GM21529 (cell line): ENCODE data around the gene FADS2.

Experiments
- ATAC-seq: cut with Tn5 transposase; IDR thresholded peaks from one replicate; pipeline ENCODE4 v1.9.1; 2021; ENCODE audit not compliant: unreplicated experiment

Gene FADS2

DNA sequence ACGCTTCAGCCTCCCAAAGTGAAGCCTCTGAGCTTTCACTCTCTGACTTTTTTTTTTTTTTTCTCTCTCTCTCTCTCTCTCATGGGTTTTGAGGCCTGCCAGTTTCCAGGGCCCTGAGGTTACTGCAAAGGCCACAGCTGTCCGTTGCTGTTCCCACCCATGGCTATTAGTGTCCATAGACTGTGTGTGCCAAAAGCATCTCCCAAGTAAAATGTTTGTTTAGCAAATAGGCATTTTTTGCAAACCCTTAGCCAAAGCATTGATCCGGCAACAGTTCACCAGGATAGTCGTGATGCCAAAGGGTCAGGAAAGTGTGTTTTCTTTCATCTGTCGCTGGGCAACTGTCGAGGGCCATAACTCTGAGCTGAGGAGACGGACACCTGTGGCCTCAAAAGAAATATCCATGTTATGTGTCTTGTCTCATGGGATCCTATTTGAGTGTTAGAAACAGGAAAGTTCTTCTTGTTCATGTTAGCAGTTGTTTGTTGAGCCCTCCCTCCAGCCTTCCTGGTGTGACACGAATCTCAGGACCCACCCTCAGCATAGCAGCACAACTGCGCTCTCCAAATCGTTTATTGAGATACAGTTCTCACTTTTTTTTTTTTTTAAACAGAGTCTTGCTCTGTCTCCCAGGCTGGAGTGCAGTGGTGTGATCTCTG is 18.4 kb downstream of the FADS2 start:
- no peak for ATAC-seq

DNA sequence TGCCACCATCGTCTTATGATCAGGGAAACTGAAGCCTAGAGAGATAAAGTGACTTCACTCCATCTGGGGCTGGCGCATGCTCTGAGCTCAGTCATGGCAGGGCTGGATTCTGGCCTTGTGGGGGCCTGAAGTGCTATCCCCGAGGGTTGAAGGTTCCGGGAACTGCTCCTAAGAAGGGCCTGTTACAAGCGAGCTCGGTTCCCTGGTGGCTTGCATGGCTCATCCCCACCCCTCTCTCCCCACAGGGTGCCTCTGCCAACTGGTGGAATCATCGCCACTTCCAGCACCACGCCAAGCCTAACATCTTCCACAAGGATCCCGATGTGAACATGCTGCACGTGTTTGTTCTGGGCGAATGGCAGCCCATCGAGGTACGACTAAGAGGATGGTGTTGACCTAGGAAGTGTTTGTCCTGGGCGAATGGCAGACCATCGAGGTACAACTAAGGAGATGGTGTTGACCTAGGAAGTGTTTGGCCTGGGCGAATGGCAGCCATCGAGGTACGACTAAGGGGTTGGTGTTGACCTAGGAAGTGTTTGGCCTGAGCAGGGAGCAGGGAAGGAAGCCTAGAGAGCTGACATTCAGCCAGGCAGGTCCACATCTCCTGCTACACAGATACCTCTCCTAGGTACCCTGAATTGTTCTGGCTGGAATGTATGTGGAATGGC is 19.9 kb downstream of the FADS2 start:
- ATAC-seq, result no peak

DNA sequence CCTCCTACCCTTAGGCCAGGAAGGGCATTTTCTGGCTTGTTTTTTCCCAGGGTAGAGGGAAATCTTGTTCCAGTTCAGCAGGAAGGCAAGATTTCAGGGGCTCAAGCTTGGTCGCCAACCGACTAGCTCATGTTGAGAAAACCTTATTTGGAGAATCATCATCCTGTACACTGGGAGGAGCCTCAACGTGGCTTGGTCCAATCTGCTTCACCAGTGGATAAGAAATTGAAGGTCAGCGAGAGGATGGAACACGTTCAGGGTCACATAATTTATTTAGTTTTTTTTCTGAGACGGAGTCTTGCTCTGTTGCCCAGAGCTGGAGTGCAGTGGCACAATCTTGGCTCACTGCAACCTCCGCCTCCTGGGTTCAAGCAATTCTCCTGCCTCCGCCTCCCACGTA is 20.5 kb downstream of the FADS2 start:
- ATAC-seq, result no peak

DNA sequence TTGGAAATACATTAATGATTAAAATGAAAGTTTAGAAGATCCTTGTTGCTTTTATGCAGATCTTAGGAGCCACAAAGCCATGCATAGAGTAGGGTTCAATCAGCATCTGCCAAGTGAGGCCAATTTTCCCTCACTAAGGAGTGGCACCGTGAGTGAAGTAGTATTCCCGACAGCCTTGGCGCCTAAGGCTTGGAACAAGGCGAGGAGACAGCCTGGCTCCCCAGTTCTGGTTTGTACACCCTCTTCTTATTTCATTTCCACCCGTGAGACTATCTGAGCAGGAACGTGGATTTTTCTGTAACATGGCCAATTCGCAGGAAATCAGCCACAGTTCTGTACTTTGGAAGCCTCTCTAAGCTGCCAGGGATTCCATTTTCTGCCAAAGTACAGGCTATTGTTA is 22.6 kb downstream of the FADS2 start:
- ATAC-seq, result no peak

DNA sequence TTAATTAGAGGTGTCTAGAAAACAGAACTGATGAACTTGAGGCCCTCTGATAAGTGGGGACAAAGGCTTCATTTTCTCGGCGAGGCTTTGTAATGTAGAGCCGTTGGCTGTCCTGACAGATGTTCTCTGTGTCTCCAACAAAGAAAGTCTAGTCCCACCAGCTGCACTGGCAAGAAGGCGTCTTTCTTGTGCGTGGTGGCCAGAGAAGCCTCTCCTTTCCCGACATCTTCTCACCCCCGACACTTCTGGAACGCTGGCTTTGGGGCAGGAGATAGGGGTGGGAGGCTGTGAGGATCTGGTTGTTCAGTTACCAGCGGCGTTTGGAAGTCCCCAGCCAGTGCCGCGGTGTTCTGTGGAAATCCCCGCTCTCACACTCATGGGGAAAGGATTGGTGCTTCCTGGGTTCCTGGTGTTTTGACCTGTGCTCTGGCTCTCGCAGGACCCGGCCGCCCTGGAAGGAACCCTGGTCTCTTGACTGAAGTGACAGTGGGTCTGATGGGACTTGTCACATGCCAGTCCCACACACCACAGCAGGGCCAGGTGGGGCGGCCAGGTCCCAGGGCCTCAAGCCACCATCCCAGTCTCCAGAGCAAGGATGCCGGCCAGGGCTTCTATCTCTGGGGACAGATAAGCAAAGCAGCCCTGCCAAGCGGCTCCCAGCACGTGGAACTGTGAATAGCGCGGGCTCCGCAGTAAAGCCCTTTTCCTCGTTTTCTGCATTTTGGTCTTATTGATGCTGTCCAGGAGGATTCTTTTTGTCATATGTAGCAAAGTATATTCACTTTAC is 23.2 kb downstream of the FADS2 start:
- ATAC-seq, result no peak

DNA sequence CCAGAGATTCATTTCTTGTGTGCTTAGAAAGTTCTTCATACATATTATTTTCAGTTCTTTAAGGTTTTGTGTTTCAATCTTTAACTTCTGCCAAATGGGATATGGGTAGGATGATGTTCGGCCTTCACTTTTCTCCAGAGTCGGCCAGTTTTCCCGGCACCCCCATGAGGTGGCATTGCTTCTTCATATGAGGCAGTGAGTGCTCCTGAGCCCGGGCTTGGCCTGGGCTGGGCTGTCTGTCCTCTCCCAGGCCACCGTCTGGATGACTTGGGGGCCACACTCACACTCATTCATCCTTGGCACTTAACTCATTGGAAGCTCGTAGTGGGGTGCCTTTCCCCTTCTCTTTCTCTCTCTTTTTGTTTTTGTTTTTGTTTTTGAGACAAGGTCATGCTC is 23.8 kb downstream of the FADS2 start:
- no peak for ATAC-seq

DNA sequence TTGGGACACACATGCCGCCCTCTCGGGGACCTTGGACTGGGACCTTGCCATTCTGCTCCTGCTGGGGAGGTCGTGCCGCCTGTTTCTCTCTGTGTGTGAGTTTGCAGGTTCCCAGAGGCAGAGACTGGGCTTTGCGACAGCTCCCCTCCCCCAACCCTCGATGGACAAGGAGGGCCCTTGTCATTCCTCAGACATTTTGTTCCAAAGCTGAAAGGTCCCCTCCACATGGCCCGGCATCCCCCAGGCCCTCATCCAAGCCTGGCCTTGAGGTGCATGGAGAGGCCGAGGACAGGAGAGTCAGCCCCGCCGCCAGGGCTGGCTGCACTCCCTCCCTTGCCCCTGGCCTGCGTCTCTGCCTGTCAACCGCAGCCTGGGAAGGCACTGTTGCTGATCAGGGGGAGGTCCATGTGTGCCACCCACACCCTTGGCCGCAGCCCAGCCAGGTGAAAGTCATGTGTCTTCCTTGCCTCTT is 25.6 kb downstream of the FADS2 start:
- no peak for ATAC-seq

DNA sequence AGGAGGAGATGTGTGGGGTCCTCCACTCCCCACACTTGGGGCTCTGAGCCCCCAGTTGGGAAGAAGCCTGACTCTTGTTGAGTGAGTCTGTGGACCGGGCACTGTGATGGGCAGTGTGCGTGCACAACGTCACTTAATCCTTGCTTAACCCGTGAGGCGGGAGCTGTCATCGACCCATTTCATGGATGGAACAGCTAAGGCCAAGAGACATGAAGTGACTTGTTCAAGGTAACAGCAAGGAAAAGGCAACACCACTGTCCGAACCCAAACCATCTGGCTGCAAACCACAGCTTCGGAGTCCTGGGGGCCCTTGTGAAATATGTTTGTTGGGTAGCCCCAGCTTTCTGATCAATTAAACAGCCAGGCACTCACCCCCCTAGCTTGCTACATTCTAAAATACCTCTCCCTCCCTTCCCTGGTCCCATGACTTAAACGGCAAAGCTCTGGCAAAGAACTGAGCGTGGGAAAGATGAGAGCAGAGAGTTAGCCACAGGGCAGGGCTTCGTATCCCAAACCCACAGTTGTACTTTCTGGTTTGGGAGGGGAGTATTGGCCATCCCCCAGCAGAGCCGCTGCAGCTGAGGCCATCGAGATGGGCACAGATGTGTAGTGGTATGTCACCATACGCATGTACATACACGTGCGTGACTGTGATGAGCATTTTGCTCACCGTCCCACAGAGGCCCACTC is 26.3 kb downstream of the FADS2 start:
- ATAC-seq, result no peak

DNA sequence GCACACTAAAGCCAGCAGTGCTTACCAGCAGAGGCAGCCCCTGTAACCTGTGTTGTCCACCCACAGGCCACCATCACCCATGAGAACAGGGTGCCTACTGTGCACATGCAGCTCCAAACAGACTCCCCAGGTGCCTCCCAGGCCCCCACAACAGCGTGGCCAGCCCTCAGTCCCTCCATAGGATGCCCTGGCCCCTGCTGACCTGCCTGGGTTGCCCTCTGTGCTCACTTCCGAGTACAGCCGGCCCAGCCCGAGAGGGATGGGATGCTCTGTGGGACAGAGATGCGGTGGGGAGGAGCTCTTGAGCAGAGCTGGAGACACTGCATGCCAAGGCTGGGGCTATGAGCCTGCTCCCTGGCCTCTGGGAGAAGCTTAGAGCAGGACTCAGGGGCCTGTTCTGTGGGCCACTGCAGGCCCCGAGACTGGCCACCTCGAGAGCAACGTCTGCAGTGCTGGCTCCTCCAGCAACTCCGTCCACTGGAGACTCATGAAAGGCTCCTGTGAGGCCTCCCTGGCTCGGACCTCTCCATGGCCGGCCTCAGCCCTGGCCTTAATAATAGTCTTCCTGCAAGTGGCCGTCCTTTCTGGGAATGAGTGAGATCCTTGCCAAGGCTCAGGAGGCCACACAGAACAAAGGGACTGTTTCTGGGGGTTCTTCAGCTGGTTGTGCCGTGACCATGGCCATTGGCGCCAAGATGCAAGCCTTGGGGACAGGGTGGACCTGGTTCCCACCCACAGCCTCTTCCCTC is 27.0 kb downstream of the FADS2 start:
- no peak for ATAC-seq

DNA sequence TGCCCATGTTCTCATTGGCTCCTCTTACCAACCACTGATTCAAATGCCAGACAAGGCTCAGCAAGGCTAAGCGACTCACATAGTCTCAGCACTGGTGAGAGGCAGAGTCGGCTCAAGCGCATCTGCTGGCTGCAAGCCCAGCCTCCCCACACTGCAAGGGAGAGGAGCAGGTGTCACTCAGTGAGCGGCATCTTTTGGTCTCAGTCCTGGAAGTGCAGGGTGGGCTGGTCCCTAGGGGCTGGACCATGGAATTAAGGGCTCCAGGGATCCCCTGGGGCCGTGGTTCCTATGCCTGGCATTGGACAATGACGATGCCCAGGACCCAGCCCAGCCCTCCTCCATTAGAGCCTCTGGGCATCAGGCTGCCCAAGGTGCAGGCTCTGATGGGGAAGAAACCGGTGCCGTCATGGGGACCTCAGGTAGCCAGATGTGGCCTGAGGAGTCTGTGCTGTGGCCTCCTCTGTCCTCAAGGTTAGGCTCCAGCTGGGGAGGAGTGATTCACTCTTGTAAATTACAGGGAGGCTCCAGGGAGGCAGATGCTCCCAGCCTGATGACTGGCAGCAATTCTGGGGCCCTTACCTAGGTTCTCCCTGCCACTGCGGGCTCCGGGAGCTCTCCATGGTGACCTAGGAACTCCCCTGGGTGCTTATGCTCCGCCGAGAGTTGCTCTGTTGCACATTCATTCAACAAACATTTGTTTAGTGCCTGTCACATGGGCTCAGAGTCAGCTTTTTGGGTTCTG is 28.0 kb downstream of the FADS2 start:
- ATAC-seq, result no peak

DNA sequence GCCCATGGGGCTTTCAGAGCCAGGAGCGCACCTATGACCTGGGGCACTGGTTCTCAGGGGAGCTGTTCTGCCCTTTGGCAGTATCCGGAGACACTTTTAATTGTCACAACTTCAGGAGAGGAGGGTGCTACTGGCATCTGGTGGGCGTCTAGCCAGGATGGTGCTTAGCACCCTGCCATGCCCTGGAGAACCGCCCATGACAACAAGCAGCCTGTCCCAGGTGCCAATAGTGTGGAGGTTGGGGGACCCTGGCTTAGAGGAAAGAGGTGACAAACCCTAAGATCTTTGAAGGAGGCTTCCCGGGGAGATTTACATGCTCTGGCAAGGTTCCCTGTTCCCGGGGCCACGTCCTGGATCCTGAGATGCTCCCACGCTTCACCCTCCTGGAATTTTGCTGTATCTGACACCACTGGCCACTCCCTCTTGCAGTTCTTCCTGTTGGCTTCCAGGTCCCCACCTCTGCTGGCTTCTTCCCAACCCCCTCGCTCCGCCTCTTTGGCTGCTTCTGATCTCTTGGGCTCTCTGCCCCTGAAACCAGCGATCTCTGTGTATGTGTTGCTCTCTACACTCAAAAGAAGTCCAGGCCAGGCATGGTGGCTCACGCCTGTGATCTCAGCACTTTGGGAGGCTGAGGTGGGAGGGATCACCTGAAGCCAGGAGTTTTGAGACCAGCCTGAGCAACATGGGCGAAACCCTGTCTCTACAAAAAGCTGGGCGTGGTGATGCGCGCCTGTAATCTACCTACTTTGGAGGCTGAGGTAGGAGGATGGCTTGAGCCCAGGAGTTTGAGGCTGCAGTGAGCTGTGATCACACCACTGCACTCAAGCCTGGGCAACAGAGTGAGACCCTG is 32.2 kb downstream of the FADS2 start:
- ATAC-seq, result no peak

DNA sequence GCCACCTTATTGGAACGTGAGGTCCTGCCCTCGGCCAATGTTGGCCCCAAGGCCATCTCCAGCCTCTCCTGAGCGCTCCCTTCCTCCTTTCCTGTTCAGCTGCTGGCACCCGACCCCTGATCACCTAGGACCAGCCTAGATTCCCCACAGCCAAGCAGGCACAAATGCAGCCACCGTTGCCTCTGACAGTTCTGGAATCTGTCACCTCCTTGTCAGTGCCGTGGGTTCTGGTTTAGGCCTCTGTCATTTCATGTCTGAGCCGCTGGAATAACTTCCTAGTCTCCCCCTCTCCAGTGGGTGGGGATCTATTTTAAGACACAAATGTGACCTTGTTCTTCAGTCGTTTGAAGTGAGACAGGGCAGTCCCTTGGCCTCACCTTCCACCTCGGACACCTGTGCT is 33.5 kb downstream of the FADS2 start:
- ATAC-seq, result no peak

DNA sequence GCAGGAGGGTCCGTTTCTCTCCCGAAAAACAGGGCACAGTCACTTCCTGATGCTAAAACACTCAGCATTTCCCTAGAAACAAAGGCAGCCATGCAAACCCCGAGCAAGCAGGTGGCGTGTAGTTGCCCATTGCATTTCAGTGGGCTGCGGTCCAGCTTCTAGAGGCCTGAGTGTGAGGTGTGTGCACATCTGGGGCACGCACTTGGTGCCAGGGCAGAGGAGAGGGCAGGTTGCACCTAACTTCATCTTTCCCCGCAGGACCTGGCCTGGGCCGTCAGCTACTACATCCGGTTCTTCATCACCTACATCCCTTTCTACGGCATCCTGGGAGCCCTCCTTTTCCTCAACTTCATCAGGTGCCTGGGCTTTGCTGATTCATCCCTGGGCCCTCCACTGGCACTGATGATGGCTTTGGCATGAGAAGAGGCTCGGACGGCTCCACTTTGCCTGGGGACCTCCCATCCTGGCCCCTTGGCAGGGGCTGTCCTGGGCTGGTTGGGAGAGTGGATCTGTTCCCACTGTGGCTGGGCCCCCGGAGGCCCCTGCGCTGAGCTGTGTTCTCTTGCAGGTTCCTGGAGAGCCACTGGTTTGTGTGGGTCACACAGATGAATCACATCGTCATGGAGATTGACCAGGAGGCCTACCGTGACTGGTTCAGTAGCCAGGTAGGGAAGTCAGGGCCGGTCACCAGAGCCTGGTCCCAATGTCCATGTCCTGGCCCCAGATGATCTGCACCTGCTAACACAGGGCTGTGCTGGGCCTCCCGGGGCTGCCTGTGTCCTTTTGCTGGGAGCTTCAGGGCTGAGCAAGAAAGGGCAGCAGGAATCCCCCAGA is 34.8 kb downstream of the FADS2 start:
- ATAC-seq, result no peak

DNA sequence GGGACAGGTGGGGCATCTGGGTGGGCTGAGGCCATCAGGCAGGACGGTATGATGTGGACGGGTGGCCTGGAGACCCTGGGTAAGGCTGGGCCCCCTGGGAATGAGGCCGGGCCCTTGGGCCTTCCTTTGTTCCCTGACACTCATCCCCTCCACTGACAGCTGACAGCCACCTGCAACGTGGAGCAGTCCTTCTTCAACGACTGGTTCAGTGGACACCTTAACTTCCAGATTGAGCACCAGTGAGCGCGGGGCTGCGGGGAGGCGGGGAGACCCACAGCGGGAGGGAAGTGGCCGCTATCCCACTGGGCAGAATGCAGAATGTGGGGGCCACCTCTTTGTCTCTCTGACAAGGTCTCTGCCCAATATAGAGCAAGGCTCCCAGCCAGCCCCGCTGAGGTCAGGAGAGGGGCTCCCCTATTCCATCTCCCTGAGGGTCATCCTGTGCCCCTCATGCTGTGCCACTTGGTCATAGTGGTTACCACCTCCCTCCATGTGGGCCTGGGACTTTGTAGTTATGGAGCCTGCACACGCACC is 35.5 kb downstream of the FADS2 start:
- no peak for ATAC-seq

DNA sequence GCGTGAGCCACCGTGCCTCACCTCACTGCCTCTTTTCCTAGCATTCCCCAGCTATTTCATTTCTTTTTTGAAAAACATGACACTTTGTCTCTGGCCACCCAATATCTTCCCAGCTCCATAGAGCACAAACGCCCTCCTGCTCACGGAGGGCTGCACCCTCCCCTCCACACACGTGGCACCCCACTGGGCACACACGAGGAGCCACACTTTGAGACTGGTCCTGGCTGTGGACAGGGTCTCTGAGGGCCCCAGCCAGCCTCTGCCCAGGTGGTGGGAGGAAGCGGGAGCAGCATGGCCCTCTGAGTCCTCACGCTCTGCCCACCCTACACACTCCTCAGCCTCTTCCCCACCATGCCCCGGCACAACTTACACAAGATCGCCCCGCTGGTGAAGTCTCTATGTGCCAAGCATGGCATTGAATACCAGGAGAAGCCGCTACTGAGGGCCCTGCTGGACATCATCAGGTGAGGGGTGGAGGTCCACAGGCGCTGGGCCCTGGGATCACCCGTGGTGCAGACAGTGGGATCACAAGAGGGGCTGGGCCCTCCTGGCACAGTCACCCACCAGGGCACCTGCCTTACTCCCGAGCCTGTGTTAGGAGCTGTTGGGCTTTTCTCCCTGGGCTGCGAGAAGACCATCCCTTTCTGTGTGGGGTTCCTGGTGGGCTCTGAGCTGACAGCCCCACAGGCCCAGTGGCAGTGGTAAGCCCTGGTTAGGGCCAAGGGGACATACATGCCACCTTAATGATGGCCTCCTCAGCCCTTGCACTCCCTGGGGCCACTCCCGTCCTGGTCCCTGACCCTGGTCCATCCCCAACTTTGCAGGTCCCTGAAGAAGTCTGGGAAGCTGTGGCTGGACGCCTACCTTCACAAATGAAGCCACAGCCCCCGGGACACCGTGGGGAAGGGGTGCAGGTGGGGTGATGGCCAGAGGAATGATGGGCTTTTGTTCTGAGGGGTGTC is 37.0 kb downstream of the FADS2 start:
- no peak for ATAC-seq

DNA sequence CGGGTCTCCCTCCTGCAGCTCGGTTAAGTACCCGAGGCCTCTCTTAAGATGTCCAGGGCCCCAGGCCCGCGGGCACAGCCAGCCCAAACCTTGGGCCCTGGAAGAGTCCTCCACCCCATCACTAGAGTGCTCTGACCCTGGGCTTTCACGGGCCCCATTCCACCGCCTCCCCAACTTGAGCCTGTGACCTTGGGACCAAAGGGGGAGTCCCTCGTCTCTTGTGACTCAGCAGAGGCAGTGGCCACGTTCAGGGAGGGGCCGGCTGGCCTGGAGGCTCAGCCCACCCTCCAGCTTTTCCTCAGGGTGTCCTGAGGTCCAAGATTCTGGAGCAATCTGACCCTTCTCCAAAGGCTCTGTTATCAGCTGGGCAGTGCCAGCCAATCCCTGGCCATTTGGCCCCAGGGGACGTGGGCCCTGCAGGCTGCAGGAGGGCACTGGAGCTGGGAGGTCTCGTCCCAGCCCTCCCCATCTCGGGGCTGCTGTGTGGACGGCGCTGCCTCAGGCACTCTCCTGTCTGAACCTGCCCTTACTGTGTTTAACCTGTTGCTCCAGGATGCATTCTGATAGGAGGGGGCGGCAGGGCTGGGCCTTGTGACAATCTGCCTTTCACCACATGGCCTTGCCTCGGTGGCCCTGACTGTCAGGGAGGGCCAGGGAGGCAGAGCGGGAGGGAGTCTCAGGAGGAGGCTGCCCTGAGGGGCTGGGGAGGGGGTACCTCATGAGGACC is 38.3 kb downstream of the FADS2 start:
- ATAC-seq, result no peak
